ENCODE data around the gene CAMK1D. TPM values are rescaled to one million over a fixed set of nuclear protein-coding genes. Genes with fewer than 3 reads are reported as not detected.
"Not testable (repeated sequence)": the region's sequence is repeated elsewhere in the genome, so short reads cannot be mapped to it uniquely, and the experiment has no call there.

The CAMK1D gene
- total and polyA plus RNA-seq, 2 of the 8 experiments (the other 6 are each of a cell fraction or from before 2014, with no cell fraction given), result 3.5 to 10.6 TPM

GRCh38 chr10:12725580-12725888 lies 376.2 kb downstream of the CAMK1D start:
- H4K91ac ChIP-seq (replicated peaks; ENCODE audit: insufficient read length, low read length); H4K8ac ChIP-seq (ENCODE audit: extremely low read depth, insufficient read depth, low read length); H3K9ac ChIP-seq (replicated peaks in 1 of 4; ENCODE audit: extremely low read depth in 1 of 4, low read depth in 3 of 4, low read length in 3 of 4); H3K23me2 ChIP-seq (ENCODE audit: low read depth, low read length); H3K9me3 ChIP-seq (ENCODE audit: insufficient read depth in 2 of 2, low read depth in 1 of 2, low read length in 1 of 2); H2BK12ac ChIP-seq (ENCODE audit: low read depth, low read length); H2AK5ac ChIP-seq (ENCODE audit: low read depth, low read length); H3K27ac ChIP-seq (ENCODE audit: low read depth, low read length); H2BK15ac ChIP-seq (ENCODE audit: low read length); H3K4me1 ChIP-seq (replicated peaks in 1 of 4; ENCODE audit: control insufficient read depth in 3 of 4, insufficient read depth in 4 of 4, low read length in 3 of 4); H2BK5ac ChIP-seq (ENCODE audit: low read depth, low read length); DNase-seq (ENCODE audit: low read depth in 1 of 2, low spot score in 2 of 2); H3K79me1 ChIP-seq (ENCODE audit: low read depth, low read length); H2BK120ac ChIP-seq (replicated peaks; ENCODE audit: low read depth, low read length); H4K20me1 ChIP-seq (replicated peaks in 1 of 2; ENCODE audit: control insufficient read depth in 1 of 2, insufficient read depth in 2 of 2, low read length in 2 of 2); H4K5ac ChIP-seq (ENCODE audit: insufficient read length, low read depth, low read length); H3K23ac ChIP-seq (ENCODE audit: insufficient read length); H3K56ac ChIP-seq (replicated peaks; ENCODE audit: insufficient read length, low read depth, low read length); H3K36me3 ChIP-seq (ENCODE audit: control insufficient read depth in 2 of 4, insufficient read depth in 4 of 4, low read length in 3 of 4); H2AFZ ChIP-seq (ENCODE audit: low read length); FAIRE-seq; H3K14ac ChIP-seq (ENCODE audit: insufficient read length); H3K4me3 ChIP-seq (ENCODE audit: extremely low read depth in 1 of 4, insufficient read depth in 2 of 4, low read depth in 3 of 4, low read length in 4 of 4); H3K27me3 ChIP-seq (replicated peaks in 1 of 4; ENCODE audit: control insufficient read depth in 3 of 4, extremely low read depth in 1 of 4, insufficient read depth in 3 of 4, low read length in 3 of 4); H3K4ac ChIP-seq (replicated peaks; ENCODE audit: insufficient read length, low read depth, low read length); H3K4me2 ChIP-seq (ENCODE audit: insufficient read depth in 1 of 2, low read depth in 2 of 2, low read length in 2 of 2); H3K79me2 ChIP-seq (ENCODE audit: control insufficient read depth in 1 of 2, insufficient read depth in 2 of 2, low read length in 2 of 2); H3K18ac ChIP-seq (ENCODE audit: extremely low read depth, low read length); POLR2A ChIA-PET (ENCODE audit: partially characterized antibody); H2BK20ac ChIP-seq (ENCODE audit: low read length): not testable (repeated sequence)
- CTCF ChIA-PET (ENCODE audit: partially characterized antibody), result interaction anchor here (0.5 to 1.9 kb wide), 8 partner anchors 13 to 511 kb away, joined by 3 to 9 read pairs (median 4); no protein-coding TSS in a partner anchor
- WGBS, 2 experiments (ENCODE audit: extremely low coverage in 1 of 2, insufficient coverage in 1 of 2, insufficient read length in 1 of 2, insufficient replicate concordance in 2 of 2, low coverage in 1 of 2, low lambda C conversion rate in 2 of 2, missing lambda C conversion rate in 1 of 2), result 92% methylated on average over 5 of the region's 5 CpGs; no CpG with 5 or more reads in 1 of the 2 experiments

Data from H1 (cell line).